ENCODE data around the gene POLR3GL.

POLR3GL gene

GRCh38 chr1:145964328-145965118 lies at the start of gene POLR3GL, which contains the start of gene ANKRD34A:
Gene POLR3GL (plus strand): TSS chr1:145964690. CDS start chr1:145974866, 10,176 bp downstream.
Gene ANKRD34A (minus strand): TSS chr1:145964575. CDS start chr1:145961759, 2,816 bp downstream.
- Histone ChIP-seq H3K4me3 (ENCODE audit: low read depth in 1 of 2, low read length in 2 of 2) (peak within 1 kb of the TSS; percentile 64 to 80), H3K9ac (ENCODE audit: low read depth, low read length) (peak within 1 kb of the TSS; percentile 64), H3K4me2 (ENCODE audit: insufficient read depth, low read length) (peak within 1 kb of the TSS; percentile 98), H3K9me3 (ENCODE audit: insufficient read depth, low read length, severe bottlenecking) (no peaks in the 10 kb centered on the region), H3K79me2 (ENCODE audit: insufficient read depth, low read length) (0 out of 2 replicates have a peak, but pooled peaks cover 5% of the 10 kb centered on the region), H3K27me3 (ENCODE audit: insufficient read depth, low read length, poor library complexity) (peaks cover 26% of the 10 kb centered on the region), H3K4me1 (ENCODE audit: insufficient read depth, low read length) (peaks cover 57% of the 10 kb centered on the region), H4K20me1 (ENCODE audit: insufficient read depth, low read length) (no peaks in the 10 kb centered on the region; the same call in 1 of the 2 replicates), H3K36me3 (ENCODE audit: insufficient read depth, low read length) (no peaks in the 10 kb centered on the region), H3K27ac (ENCODE audit: low read length) (peak within 1 kb of the TSS; percentile 74), H2AFZ (ENCODE audit: low read depth, low read length) (peak within 1 kb of the TSS; percentile 87)
- ATAC-seq (ENCODE audit: insufficient read depth, low read depth) (peak; percentile 87), DNase-seq (peak; percentile 93)
- TF ChIP-seq CTCF (IDR thresholded peaks at IDR 0.05; ENCODE audit: borderline replicate concordance, extremely low read depth, low read length, poor library complexity, severe bottlenecking): no peak
- TF ChIP-seq EZH2 (IDR thresholded peaks at IDR 0.05; ENCODE audit: borderline replicate concordance, low read depth, low read length, severe bottlenecking): no peak

GRCh38 chr1:145916745-145917144 lies 47.7 kb upstream of the POLR3GL start:
- DNase-seq (no peak), ATAC-seq (ENCODE audit: insufficient read depth, low read depth) (no peak)
- Histone ChIP-seq H3K79me2 (ENCODE audit: insufficient read depth, low read length) (peaks cover 12% of the 10 kb centered on the region), H3K4me1 (ENCODE audit: insufficient read depth, low read length) (peaks cover 34% of the 10 kb centered on the region), H3K9ac (ENCODE audit: low read depth, low read length) (no peak overlapping the region), H4K20me1 (ENCODE audit: insufficient read depth, low read length) (no peaks in the 10 kb centered on the region), H3K9me3 (ENCODE audit: insufficient read depth, low read length, severe bottlenecking) (no peaks in the 10 kb centered on the region), H3K27ac (ENCODE audit: low read length) (no peak overlapping the region), H3K27me3 (ENCODE audit: insufficient read depth, low read length, poor library complexity) (no peaks in the 10 kb centered on the region), H3K4me2 (ENCODE audit: insufficient read depth, low read length) (peak overlapping the region; percentile 87; the same call in 1 of the 2 replicates), H3K4me3 (ENCODE audit: low read depth in 1 of 2, low read length in 2 of 2) (no peak overlapping the region), H2AFZ (ENCODE audit: low read depth, low read length) (no peak overlapping the region), H3K36me3 (ENCODE audit: insufficient read depth, low read length) (peaks cover 19% of the 10 kb centered on the region)
- TF ChIP-seq EZH2 (IDR thresholded peaks at IDR 0.05; ENCODE audit: borderline replicate concordance, low read depth, low read length, severe bottlenecking) (no peak), CTCF (IDR thresholded peaks at IDR 0.05; ENCODE audit: borderline replicate concordance, extremely low read depth, low read length, poor library complexity, severe bottlenecking) (no peak)

GRCh38 chr1:145917595-145917994 lies 46.9 kb upstream of the POLR3GL start:
- Histone ChIP-seq H2AFZ (ENCODE audit: low read depth, low read length) (peak overlapping the region; percentile 94), H3K4me3 (ENCODE audit: low read depth in 1 of 2, low read length in 2 of 2) (peak overlapping the region; percentile 67 to 94; a peak in 3 of 4 replicates), H3K27me3 (ENCODE audit: insufficient read depth, low read length, poor library complexity) (no peaks in the 10 kb centered on the region), H3K36me3 (ENCODE audit: insufficient read depth, low read length) (peaks cover 11% of the 10 kb centered on the region; the same call in 1 of the 2 replicates), H3K4me1 (ENCODE audit: insufficient read depth, low read length) (peaks cover 34% of the 10 kb centered on the region), H3K27ac (ENCODE audit: low read length) (peak overlapping the region; percentile 84), H4K20me1 (ENCODE audit: insufficient read depth, low read length) (no peaks in the 10 kb centered on the region), H3K9me3 (ENCODE audit: insufficient read depth, low read length, severe bottlenecking) (no peaks in the 10 kb centered on the region), H3K9ac (ENCODE audit: low read depth, low read length) (peak overlapping the region; percentile 78), H3K4me2 (ENCODE audit: insufficient read depth, low read length) (peak overlapping the region; percentile 87), H3K79me2 (ENCODE audit: insufficient read depth, low read length) (peaks cover 12% of the 10 kb centered on the region)
- no peak for DNase-seq
- no peak for TF ChIP-seq EZH2 (IDR thresholded peaks at IDR 0.05; ENCODE audit: borderline replicate concordance, low read depth, low read length, severe bottlenecking)
- TF ChIP-seq CTCF (IDR thresholded peaks at IDR 0.05; ENCODE audit: borderline replicate concordance, extremely low read depth, low read length, poor library complexity, severe bottlenecking): no peak
- no peak for ATAC-seq (ENCODE audit: insufficient read depth, low read depth)
